ENCODE measurements around the gene LCE2B.
"Not testable (repeated sequence)": the region's sequence is repeated elsewhere in the genome, so short reads cannot be mapped to it uniquely, and the experiment has no call there.

LCE2B gene, protein sequence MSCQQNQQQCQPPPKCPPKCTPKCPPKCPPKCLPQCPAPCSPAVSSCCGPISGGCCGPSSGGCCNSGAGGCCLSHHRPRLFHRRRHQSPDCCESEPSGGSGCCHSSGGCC
- total RNA-seq = 0 reads per million in 9 experiments

DNA sequence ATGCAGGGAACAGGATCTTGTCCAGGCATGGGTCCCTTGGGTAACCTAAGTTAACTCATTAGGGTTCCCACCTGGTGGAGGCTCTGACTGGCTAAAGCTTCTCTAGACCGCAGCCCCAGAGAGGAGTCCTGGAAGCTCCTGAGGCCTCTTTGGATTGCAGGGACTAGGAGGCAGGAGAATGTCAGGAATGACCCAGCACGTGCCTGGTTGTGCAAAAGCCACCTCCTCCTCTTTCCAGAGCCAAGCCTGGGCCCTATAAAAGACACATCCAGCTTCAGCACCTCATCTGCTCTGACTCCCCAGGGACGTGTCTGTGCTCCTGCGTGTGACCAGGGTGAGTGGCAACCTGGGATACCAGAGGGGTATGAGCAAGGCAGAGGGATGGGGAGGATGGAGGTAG, at the start of gene LCE2B:
Gene LCE2B (plus strand): TSS at position 301 of the 400 bp plus-strand sequence. CDS start 721 bp downstream, outside the sequence.
- H3K36me3 Mint-ChIP-seq (ENCODE audit: insufficient read depth); ATAC-seq (replicated peaks); H3K4me1 Mint-ChIP-seq (ENCODE audit: low read depth in 2 of 2); DNase-seq; H3K4me3 Mint-ChIP-seq; H3K27ac Mint-ChIP-seq; H3K9me3 Mint-ChIP-seq: not testable (repeated sequence)
- peaks cover 60 to 80% of the 10 kb centered on the region in 2 donors for H3K27me3 Mint-ChIP-seq

DNA sequence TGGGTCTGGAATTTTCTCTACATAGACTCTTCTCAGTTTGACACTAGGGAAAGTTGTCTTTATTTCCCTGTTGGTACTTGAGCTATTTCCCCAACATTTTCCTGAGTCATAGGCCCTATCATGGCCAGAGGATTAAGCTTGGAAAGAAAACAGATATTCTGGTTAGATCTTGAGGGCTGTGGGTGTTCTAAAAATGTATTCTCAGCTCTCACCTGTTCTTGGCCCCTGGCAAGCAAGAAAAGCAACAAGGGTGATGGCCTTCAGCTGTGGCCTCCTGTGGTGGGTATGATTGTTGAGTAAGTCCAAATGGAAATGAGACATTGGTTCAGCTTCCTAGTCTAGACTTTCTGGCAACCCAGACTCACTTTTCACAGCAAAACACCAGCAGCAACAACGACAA, 45.6 kb upstream of the LCE2B start:
- no peak overlapping the region for H3K4me3 Mint-ChIP-seq
- H3K9me3 Mint-ChIP-seq = no peaks in the 10 kb centered on the region
- peaks cover 14% of the 10 kb centered on the region in 2 donors for H3K27me3 Mint-ChIP-seq
- no peak for DNase-seq
- H3K36me3 Mint-ChIP-seq (ENCODE audit: insufficient read depth) = no peaks in the 10 kb centered on the region
- no peak overlapping the region for H3K27ac Mint-ChIP-seq
- no peak for ATAC-seq (replicated peaks)
- H3K4me1 Mint-ChIP-seq (ENCODE audit: low read depth in 2 of 2) = no peaks in the 10 kb centered on the region

DNA sequence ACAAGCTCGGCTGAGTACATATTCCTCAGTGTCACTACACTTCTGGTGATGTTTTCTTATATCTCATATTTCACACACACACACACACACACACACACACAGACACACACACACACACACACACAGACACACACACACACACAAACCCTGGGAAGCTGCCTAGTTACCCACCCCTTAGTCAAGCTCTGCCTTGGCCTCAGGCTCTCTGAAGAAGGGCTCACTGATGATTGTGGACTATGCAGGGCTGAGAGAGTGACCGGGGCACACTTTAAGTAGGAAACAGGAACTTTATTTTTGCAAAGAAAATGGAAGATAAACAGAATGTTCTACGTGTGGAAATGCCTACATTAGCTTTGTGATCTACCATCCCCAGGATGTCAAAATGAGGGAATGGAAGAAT, 42.0 kb upstream of the LCE2B start:
- H3K27me3 Mint-ChIP-seq = peaks cover 31 to 39% of the 10 kb centered on the region in 2 donors

DNA sequence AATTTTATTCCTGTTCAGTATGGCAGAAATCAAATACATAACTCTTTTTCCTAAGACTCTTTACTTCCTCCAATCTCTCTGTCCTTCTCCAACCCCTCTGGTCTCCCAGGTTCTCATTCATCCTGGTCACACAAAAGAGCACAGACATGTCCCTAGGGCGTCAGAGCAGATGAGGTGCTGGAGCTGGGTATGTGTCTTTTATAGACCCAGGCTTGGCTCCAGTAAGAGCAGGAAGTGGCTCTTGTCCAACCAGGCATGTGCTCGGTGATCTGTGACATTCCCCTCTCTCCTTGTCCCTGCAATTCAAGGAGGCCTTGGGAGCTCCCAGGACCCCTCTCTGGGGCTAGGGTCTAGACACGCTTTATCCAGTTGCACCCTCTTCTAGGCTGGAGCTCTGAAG, 40.8 kb upstream of the LCE2B start:
- peaks cover 41 to 43% of the 10 kb centered on the region in 2 donors for H3K27me3 Mint-ChIP-seq
- no peak overlapping the region for H3K4me3 Mint-ChIP-seq
- no peaks in the 10 kb centered on the region for H3K36me3 Mint-ChIP-seq (ENCODE audit: insufficient read depth)
- DNase-seq (no peak), ATAC-seq (replicated peaks) (no peak)
- H3K9me3 Mint-ChIP-seq = no peaks in the 10 kb centered on the region
- no peak overlapping the region for H3K27ac Mint-ChIP-seq
- H3K4me1 Mint-ChIP-seq (ENCODE audit: low read depth in 2 of 2) = no peaks in the 10 kb centered on the region

More for the DNA sequence above, 42.0 kb upstream of the LCE2B start:
- ATAC-seq (replicated peaks) = no peak
- H3K27ac Mint-ChIP-seq = no peak overlapping the region
- no peak for DNase-seq
- no peaks in the 10 kb centered on the region for H3K9me3 Mint-ChIP-seq
- H3K36me3 Mint-ChIP-seq (ENCODE audit: insufficient read depth) = no peaks in the 10 kb centered on the region
- no peak overlapping the region for H3K4me3 Mint-ChIP-seq
- no peaks in the 10 kb centered on the region for H3K4me1 Mint-ChIP-seq (ENCODE audit: low read depth in 2 of 2)

DNA sequence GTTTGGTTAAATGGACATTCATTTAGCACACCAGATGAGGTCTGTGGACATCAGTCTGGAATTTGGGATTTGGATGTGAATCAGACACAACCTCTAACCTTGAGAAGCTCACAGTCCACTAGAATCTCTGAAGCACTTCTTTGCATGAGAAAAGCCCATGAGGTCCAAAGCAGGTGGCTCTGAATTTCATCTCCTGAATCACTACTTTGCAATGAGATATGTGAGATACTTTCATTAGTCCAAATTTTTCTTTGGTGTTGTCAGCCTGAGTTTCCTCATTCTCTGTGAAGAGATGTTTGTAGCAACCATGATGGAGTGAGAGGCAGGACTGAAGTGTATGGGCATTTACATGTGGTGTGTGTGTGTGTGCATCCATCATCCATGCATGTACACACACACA, 39.3 kb upstream of the LCE2B start:
- ATAC-seq (replicated peaks) = no peak

DNA sequence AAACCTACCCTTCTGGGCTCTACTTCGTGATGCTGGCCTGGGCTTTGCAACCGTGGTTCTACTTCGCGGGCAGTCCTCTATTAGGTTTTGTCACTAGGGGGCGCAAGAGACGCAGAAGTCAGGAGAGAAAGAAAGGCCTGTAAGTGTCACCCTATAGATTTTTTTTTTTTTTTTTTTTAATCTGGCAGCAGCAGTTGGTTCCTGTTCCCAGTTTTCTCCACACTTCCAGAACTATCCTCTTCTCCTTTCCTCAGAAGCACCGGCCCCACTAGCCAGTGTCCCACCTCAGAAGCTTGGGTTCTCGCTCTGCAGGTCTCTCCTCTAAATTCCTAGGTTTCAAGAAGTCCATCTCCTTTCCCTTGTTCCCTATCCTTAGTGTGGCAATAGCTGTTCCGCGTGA, 31.8 kb upstream of the LCE2B start:
- DNase-seq = peak; percentile 29 to 34 (median 34)
- Mint-ChIP-seq H3K9me3 (no peaks in the 10 kb centered on the region), H3K4me3 (no peak overlapping the region), H3K36me3 (ENCODE audit: insufficient read depth) (no peaks in the 10 kb centered on the region), H3K4me1 (ENCODE audit: low read depth in 2 of 2) (peaks cover 2 to 3% of the 10 kb centered on the region in 2 donors), H3K27ac (no peak overlapping the region), H3K27me3 (peaks cover 30 to 44% of the 10 kb centered on the region in 2 donors)
- ATAC-seq (replicated peaks) = no peak

More for the DNA sequence above, 39.3 kb upstream of the LCE2B start:
- Mint-ChIP-seq H3K4me1 (ENCODE audit: low read depth in 2 of 2) (no peaks in the 10 kb centered on the region), H3K9me3 (no peaks in the 10 kb centered on the region), H3K4me3 (no peak overlapping the region), H3K27me3 (peaks cover 54 to 56% of the 10 kb centered on the region in 2 donors), H3K27ac (no peak overlapping the region), H3K36me3 (ENCODE audit: insufficient read depth) (no peaks in the 10 kb centered on the region)
- no peak for DNase-seq

DNA sequence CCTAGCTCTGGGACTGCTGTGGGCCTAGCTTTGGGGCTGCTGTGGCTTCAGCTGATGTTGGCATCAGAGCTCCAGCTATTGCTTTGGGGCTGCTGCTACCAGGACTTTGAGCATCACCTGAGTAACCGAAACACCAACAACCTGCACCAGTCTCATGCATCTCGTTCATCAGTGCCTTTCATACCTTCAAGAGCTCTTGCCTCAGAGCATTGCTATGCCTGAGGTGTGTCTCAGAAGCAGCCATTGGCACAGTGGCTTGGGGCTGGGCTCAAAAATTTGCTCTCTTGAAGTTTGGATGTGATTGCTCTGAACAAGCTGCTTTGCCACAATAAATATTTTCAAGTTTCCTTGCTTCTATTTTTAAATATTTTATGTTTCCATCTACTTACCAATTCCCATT, 29.5 kb upstream of the LCE2B start:
- Mint-ChIP-seq H3K27me3 (peaks cover 6 to 34% of the 10 kb centered on the region in 2 donors), H3K27ac (no peak overlapping the region), H3K4me3 (no peak overlapping the region), H3K9me3 (no peaks in the 10 kb centered on the region), H3K4me1 (ENCODE audit: low read depth in 2 of 2) (peaks cover 2 to 3% of the 10 kb centered on the region in 2 donors), H3K36me3 (ENCODE audit: insufficient read depth) (no peaks in the 10 kb centered on the region)
- ATAC-seq (replicated peaks) (no peak), DNase-seq (no peak)

DNA sequence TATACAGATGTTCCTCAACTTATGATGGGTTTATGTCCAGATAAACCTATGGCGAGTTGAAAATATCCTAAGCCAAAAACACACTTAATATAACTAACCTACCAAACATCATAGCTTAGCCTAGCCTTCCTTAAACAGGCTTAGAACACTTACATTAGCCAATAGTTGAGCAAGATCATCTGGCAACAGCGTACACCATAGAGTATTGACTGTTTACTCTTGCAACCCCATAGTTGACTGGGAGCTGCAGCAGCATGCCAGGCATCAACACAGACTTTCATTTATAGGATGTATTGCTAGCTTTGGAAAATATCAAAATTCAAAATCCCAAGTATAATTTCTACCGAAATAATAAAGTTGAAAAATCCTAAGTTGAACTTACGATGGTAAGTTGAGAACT, 28.2 kb upstream of the LCE2B start:
- Mint-ChIP-seq H3K27me3 (peaks cover 13 to 44% of the 10 kb centered on the region in 2 donors), H3K4me3 (no peak overlapping the region), H3K9me3 (no peaks in the 10 kb centered on the region), H3K4me1 (ENCODE audit: low read depth in 2 of 2) (peaks cover 2 to 3% of the 10 kb centered on the region in 2 donors), H3K36me3 (ENCODE audit: insufficient read depth) (no peaks in the 10 kb centered on the region), H3K27ac (no peak overlapping the region)
- ATAC-seq (replicated peaks) (no peak), DNase-seq (no peak)

DNA sequence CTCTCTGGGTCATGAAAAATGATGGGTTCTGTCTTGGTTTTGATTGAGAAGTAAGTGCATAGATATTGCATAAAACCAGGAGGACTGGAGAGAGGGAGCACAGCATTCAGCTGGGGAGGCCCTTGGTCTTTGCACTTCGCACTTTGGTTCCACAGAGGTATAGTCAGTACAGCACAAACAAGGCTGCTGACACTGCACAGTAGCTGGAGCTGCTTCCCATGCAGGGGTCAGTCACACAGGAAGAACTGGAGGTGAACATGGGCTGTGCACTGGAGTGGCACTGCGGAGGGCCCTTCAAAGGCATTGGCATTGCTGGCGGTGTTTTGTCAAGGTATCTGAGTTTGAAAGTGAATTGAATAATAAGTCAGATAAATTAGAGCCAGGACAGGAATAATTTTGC, 27.3 kb upstream of the LCE2B start:
- Mint-ChIP-seq H3K9me3 (no peaks in the 10 kb centered on the region), H3K27ac (no peak overlapping the region), H3K4me1 (ENCODE audit: low read depth in 2 of 2) (peaks cover 2 to 3% of the 10 kb centered on the region in 2 donors), H3K27me3 (peaks cover 20 to 50% of the 10 kb centered on the region in 2 donors), H3K4me3 (no peak overlapping the region), H3K36me3 (ENCODE audit: insufficient read depth) (no peaks in the 10 kb centered on the region)
- no peak for ATAC-seq (replicated peaks)
- no peak for DNase-seq

DNA sequence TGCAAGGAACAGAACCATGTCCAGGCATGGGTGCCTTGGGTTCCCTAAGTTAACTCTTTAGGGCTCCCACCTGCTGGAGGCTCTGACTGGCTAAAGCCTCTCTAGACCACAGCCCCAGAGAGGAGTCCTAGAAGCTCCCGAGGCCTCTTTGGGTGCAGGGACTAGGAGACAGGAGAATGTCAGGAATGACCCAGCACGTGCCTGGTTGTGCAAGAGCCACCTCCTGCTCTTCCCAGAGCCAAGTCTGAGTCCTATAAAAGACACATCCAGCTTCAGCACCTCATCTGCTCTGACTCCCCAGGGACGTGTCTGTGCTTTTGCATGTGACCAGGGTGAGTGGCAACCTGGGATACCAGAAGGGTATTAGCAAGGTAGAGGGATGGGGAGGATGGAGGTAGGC, 22.8 kb upstream of the LCE2B start, which contains the start of gene LCE2D:
Gene LCE2D (plus strand): TSS at position 283 of the 400 bp plus-strand sequence. CDS start 726 bp downstream, outside the sequence.
- H3K9me3 Mint-ChIP-seq = no peaks in the 10 kb centered on the region
- H3K27ac Mint-ChIP-seq = no peak within 1 kb of the TSS
- H3K36me3 Mint-ChIP-seq (ENCODE audit: insufficient read depth) = no peaks in the 10 kb centered on the region
- H3K4me3 Mint-ChIP-seq = no peak within 1 kb of the TSS
- H3K27me3 Mint-ChIP-seq = peaks cover 38 to 67% of the 10 kb centered on the region in 2 donors
- DNase-seq (no peak), ATAC-seq (replicated peaks) (no peak)
- no peaks in the 10 kb centered on the region for H3K4me1 Mint-ChIP-seq (ENCODE audit: low read depth in 2 of 2)

DNA sequence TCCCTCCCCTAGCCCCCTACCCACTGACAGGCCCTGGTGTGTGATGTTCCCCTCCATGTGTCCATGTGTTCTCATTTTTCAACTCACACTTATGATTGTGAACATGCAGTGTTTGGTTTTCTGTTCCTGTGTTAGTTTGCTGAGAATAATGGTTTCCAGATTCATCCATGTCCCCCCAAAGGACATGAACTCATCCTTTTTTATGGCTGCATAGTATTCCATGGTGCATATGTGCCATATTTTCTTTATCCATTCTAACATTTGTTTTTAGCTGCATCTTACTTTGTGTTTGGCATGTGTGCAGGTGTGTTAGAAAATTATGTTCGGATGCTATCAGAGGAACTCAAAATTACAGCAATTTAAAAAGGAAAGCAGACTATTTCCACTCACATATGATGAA, 19.8 kb upstream of the LCE2B start:
- not testable (repeated sequence) for ATAC-seq (replicated peaks); H3K9me3 Mint-ChIP-seq; H3K36me3 Mint-ChIP-seq (ENCODE audit: insufficient read depth); DNase-seq; H3K27ac Mint-ChIP-seq; H3K4me1 Mint-ChIP-seq (ENCODE audit: low read depth in 2 of 2); H3K4me3 Mint-ChIP-seq
- peaks cover 38 to 68% of the 10 kb centered on the region in 2 donors for H3K27me3 Mint-ChIP-seq

DNA sequence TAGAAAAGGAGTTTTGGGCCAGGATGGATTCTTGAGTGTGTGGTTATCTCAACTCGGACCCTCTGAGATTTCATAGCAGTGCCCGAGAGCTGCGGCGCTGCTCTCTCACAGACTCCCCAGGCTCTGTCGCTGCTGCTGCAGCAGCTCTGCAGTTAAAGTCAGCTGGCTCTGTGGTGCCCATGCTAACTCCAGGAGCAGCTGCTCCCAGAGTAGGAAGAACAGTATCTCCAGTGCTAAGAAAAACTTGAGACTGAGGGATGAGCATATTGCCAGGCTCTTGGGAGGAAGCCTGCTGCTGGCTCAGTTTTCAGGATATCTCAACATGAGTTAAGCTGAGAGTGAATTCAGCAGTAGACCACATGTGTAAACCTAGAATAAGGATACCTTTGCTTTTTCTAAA, 18.3 kb upstream of the LCE2B start:
- Mint-ChIP-seq H3K27me3 (peaks cover 30 to 60% of the 10 kb centered on the region in 2 donors), H3K4me1 (ENCODE audit: low read depth in 2 of 2) (no peaks in the 10 kb centered on the region), H3K27ac (no peak overlapping the region), H3K9me3 (no peaks in the 10 kb centered on the region), H3K36me3 (ENCODE audit: insufficient read depth) (no peaks in the 10 kb centered on the region), H3K4me3 (no peak overlapping the region)
- DNase-seq (no peak), ATAC-seq (replicated peaks) (no peak)

DNA sequence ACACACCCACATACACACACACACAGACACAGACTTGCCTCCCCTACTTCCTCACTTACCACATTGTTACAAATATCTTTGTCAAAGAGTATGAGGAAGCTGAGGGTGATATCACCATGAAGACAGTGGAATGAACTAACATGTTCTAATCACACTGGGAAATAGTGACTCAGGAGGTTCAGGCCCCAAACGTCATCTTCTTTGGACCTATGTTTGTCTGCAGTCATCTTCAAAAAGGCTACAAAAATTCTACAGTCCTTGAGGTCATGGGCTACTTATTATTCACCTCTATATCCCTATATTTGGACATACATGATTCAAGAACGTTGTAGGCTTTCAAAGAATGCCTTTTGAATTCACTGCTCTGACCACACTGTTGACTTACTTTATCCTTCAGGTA, 12.9 kb upstream of the LCE2B start:
- Mint-ChIP-seq H3K4me3 (no peak overlapping the region), H3K27me3 (peaks cover 23 to 47% of the 10 kb centered on the region in 2 donors), H3K9me3 (no peaks in the 10 kb centered on the region), H3K4me1 (ENCODE audit: low read depth in 2 of 2) (no peaks in the 10 kb centered on the region), H3K27ac (no peak overlapping the region), H3K36me3 (ENCODE audit: insufficient read depth) (no peaks in the 10 kb centered on the region)
- ATAC-seq (replicated peaks) (no peak), DNase-seq (no peak)

DNA sequence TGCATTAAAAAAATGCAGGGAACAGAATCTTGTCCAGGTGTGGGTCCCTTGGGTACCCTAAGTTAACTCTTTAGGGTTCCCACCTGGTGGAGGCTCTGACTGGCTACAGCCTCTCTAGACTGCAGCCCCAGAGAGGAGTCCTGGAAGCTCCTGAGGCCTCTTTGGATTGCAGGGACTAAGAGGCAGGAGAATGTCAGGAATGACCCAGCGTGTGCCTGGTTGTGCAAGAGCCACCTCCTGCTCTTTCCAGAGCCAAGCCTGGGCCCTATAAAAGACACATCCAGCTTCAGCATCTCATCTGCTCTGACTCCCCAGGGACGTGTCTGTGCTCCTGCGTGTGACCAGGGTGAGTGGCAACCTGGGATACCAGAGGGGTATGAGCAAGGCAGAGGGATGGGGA, 10.9 kb upstream of the LCE2B start, which contains the start of gene LCE2C:
Gene LCE2C (plus strand): TSS at position 297 of the 400 bp plus-strand sequence. CDS start 737 bp downstream, outside the sequence.
- H3K36me3 Mint-ChIP-seq (ENCODE audit: insufficient read depth); H3K4me1 Mint-ChIP-seq (ENCODE audit: low read depth in 2 of 2); H3K4me3 Mint-ChIP-seq; DNase-seq; H3K9me3 Mint-ChIP-seq; ATAC-seq (replicated peaks); H3K27ac Mint-ChIP-seq: not testable (repeated sequence)
- peaks cover 42 to 67% of the 10 kb centered on the region in 2 donors for H3K27me3 Mint-ChIP-seq

Data from effector memory CD8-positive, alpha-beta T cell (primary cell).